ENCODE measurements around the gene MSTO1.
A peak's percentile ranks its signal among the peaks of the same experiment; 100 is the strongest.
"Not testable (repeated sequence)": the region's sequence is repeated elsewhere in the genome, so short reads cannot be mapped to it uniquely, and the experiment has no call there.

MSTO1 gene

DNA sequence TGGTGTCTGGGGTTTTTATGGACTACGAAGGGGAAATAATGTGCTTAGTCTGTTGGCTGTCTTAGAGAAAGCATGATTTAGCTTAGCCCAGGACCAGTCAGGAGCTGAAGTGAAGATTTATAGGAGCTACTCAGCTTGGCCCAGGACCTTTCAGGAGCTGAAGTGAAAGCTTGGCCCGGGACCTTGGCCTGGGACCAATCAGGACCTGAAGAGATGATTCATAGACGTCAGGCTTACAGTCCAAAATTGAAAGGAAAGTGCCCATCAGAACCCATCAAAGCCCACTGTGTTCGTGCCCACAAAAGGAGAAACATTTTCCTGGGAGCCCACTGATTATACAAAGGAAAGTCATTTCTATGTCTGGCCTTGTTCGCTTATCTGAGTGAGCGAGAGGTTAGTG lies 35.6 kb downstream of the MSTO1 start:
- ATAC-seq (no peak), DNase-seq (no peak)
- no peak overlapping the region for H3K27ac Mint-ChIP-seq
- peaks cover 6% of the 10 kb centered on the region for H3K9me3 Mint-ChIP-seq
- H3K4me1 Mint-ChIP-seq, result peaks cover 2% of the 10 kb centered on the region
- H3K4me3 Mint-ChIP-seq, result no peak overlapping the region
- no peaks in the 10 kb centered on the region for H3K27me3 Mint-ChIP-seq
- peaks cover 9% of the 10 kb centered on the region for H3K36me3 Mint-ChIP-seq (ENCODE audit: low read depth)

DNA sequence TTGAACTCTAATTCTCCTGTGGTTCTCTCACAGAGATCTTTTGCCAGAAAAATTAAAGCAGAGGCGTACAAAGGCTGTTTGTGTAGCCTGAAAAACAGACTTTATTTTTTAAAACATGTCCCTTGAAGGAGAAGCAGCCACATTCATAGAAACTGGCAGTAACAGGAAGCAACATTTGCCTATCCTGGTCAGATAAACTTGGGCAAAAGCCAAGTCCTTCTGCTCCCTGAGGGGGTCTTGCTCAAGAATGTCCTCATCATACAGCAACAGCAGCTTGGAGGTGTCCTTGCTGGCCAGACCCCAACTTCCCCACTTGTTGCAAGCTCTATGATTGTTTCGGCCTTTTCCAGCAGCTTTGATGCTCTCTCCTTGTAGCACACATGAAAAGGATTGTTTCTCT lies 36.3 kb downstream of the MSTO1 start:
- ATAC-seq (no peak), DNase-seq (no peak)
- Mint-ChIP-seq H3K27ac (no peak overlapping the region), H3K4me3 (no peak overlapping the region), H3K36me3 (ENCODE audit: low read depth) (peaks cover 9% of the 10 kb centered on the region), H3K4me1 (peaks cover 2% of the 10 kb centered on the region), H3K27me3 (no peaks in the 10 kb centered on the region), H3K9me3 (peaks cover 6% of the 10 kb centered on the region)

DNA sequence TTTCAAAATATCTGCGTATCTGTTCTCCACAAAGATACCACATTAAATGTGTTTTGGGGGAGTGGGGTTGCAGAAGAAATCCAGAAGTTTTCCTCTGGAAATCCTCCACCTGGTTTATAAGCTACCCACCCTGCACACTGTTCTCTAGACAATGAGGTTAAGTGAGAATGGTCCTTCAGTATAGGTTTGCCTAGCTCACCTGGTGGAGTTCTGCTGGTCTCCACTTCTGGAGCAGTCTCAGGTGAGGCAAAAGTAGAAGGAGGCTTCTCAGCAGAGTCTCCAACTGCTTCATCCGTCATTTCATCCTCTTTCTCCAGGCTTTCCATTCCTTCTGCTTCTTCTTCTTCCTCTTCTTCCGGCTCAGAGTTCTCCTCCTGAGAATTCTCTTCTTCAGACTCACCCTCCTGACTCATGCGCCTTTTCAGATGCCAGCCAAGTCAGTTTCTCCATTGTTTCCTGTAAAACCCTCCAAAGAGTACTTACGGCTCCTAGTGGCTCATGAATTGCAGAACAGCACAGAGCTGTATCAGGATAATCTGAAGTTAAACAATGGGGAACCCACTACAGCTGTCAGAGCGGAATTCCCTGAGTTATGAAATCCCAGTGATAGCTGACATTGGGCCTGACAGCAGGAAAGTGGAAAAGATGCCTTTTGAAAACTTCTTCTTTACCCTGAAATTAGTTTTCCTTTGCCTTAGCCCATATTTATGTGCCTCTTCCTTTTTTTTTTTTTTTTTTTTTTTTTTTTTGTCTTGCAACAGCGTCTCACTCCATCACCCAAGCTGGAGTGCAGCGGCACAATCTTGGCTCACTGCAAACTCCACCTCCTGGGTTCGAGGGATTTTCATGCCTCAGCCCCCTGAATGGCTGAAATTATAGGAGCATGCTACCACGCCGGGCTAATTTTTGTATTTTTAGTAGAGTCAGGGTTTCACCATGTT lies 38.5 kb downstream of the MSTO1 start:
- H3K27ac Mint-ChIP-seq, result no peak overlapping the region
- H3K4me3 Mint-ChIP-seq, result no peak overlapping the region
- H3K4me1 Mint-ChIP-seq, result peaks cover 2% of the 10 kb centered on the region
- H3K9me3 Mint-ChIP-seq, result no peaks in the 10 kb centered on the region
- ATAC-seq (peak; percentile 77), DNase-seq (no peak)
- H3K27me3 Mint-ChIP-seq, result no peaks in the 10 kb centered on the region
- no peaks in the 10 kb centered on the region for H3K36me3 Mint-ChIP-seq (ENCODE audit: low read depth)

DNA sequence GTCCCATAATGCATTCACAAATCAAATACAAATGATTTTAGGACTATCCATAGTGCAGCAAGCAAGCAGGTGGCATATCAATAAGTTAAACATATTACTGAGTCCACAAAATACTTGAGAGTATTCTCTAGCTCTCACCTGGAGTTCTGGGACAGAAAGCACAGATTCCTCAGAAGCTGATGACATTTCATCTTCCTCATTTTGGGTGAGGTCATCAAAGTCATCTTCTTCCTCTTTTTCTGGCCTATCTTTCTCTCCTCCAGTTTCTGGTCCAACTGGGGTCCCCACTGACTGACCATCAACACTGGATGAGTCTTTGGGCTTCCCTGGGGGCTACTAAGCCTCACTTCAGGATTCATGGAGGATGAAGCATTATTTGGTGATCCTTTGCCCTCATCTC lies 39.7 kb downstream of the MSTO1 start:
- ATAC-seq, result no peak
- H3K27ac Mint-ChIP-seq, result no peak overlapping the region
- peaks cover 2% of the 10 kb centered on the region for H3K4me1 Mint-ChIP-seq
- DNase-seq, result no peak
- H3K9me3 Mint-ChIP-seq, result no peaks in the 10 kb centered on the region
- H3K36me3 Mint-ChIP-seq (ENCODE audit: low read depth), result no peaks in the 10 kb centered on the region
- H3K27me3 Mint-ChIP-seq, result no peaks in the 10 kb centered on the region
- no peak overlapping the region for H3K4me3 Mint-ChIP-seq

DNA sequence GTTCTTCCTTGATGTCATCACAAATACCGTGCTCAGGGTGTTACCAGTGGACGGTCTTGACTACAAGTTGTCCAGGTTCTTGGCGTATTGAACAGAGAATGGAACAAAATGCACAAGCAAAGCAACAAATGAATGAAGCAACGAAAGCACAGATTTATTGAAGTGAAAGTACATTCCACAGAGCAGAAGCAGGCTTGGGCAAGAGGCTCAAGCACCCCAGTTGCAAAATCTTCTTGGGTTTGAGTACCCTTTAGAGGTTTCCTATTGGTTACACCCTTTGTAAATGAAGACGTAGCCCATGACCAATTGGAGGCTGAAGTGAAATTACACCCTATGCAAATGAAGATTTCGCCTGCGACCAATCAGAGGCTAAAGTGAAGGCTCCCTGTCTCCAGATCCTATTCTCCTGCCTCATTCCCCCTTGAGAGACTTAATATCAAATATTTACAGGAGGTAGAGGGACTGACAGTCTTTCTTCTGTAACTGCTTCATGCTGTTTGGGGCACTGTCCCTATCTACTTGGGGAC lies 40.3 kb downstream of the MSTO1 start:
- ATAC-seq, result no peak

DNA sequence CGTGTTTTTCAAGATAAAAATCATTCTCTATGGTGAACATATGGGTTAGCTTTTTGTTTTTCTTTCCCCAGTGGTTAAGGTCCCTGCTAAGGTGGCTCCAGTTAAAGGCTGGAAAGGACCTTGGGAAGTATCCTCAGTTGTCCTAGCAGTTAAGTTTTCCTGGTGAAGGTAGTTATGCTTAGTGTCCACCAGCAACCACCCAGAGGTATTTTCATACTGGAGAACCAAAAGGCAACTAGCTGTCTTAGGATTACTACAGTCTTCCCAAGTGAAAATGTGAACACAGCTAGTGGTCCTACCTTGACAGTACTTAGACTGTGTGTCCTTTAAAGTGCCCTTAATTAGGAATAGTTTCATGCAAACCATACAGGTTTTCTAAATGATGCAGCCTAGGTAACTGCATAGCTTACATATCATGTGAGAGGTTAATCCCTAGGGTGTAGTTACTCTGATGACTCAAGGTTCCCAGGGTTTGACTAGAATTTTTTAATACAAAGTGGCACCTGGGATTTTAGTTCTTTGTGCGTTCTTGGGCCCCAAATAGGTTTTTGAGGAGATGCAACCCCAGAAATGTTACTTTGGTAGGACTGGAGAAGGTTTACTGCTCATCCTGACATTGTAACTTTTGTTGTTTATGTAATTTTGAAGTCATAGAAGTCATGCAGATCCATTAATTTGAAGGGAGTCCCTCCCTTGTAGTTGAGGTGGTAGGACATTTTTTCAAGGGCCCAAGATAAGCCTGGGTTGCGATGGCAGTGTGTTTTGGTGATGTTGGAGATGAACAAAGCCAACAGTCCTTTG lies 42.0 kb downstream of the MSTO1 start:
- Mint-ChIP-seq H3K36me3 (ENCODE audit: low read depth) (no peaks in the 10 kb centered on the region), H3K27ac (no peak overlapping the region), H3K27me3 (no peaks in the 10 kb centered on the region), H3K9me3 (no peaks in the 10 kb centered on the region), H3K4me3 (no peak overlapping the region), H3K4me1 (peaks cover 2% of the 10 kb centered on the region)
- no peak for ATAC-seq
- no peak for DNase-seq

More for the DNA sequence above, 40.3 kb downstream of the MSTO1 start:
- H3K27me3 Mint-ChIP-seq, result no peaks in the 10 kb centered on the region
- H3K9me3 Mint-ChIP-seq, result no peaks in the 10 kb centered on the region
- H3K4me3 Mint-ChIP-seq, result no peak overlapping the region
- H3K36me3 Mint-ChIP-seq (ENCODE audit: low read depth), result no peaks in the 10 kb centered on the region
- no peak overlapping the region for H3K27ac Mint-ChIP-seq
- no peak for DNase-seq
- peaks cover 2% of the 10 kb centered on the region for H3K4me1 Mint-ChIP-seq

DNA sequence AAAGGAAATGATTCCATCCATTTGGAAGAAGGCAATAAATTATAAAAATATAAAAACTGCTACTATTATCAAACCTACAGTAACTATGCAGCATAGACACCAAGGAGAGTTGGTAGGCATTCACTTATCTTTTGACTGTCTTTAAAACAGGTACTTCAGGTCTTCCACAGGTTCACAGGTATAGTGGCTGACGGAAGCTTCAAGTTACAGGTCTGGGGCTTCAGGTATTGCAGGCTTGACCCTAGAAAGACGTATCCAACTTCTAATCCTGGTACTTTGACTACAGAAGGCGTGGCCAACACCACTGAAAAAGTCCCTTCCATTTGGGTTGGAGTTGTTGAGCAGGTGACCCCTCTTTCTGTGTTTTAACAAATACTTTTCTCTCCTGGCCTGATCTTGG lies 42.9 kb downstream of the MSTO1 start:
- ATAC-seq (no peak), DNase-seq (no peak)
- no peak overlapping the region for H3K4me3 Mint-ChIP-seq
- H3K27ac Mint-ChIP-seq, result no peak overlapping the region
- no peaks in the 10 kb centered on the region for H3K9me3 Mint-ChIP-seq
- H3K27me3 Mint-ChIP-seq, result no peaks in the 10 kb centered on the region
- H3K4me1 Mint-ChIP-seq, result peaks cover 2% of the 10 kb centered on the region
- H3K36me3 Mint-ChIP-seq (ENCODE audit: low read depth), result peaks cover 3% of the 10 kb centered on the region

DNA sequence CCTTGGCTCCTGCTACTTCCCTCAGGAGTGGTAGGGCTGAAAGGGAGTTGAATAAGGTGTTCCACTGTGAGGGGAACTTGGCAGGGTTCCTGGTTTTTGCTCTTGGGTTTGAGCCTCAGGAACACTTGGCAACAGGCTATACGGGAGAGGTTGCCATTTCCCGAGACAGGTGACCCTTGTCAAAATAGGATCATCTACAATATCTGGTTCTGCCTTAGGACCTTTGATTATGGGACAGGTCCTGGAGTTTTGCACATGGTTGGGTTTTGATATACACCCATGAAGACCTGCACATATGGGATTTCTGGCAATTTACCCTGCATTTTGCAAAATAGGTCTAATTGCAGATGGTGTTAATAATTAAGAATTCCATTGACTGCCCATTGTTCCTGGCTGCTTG lies 47.4 kb downstream of the MSTO1 start:
- peaks cover 37% of the 10 kb centered on the region for H3K36me3 Mint-ChIP-seq (ENCODE audit: low read depth)
- no peaks in the 10 kb centered on the region for H3K9me3 Mint-ChIP-seq
- DNase-seq (no peak), ATAC-seq (no peak)
- H3K4me1 Mint-ChIP-seq, result no peaks in the 10 kb centered on the region
- no peak overlapping the region for H3K4me3 Mint-ChIP-seq
- no peaks in the 10 kb centered on the region for H3K27me3 Mint-ChIP-seq
- no peak overlapping the region for H3K27ac Mint-ChIP-seq

DNA sequence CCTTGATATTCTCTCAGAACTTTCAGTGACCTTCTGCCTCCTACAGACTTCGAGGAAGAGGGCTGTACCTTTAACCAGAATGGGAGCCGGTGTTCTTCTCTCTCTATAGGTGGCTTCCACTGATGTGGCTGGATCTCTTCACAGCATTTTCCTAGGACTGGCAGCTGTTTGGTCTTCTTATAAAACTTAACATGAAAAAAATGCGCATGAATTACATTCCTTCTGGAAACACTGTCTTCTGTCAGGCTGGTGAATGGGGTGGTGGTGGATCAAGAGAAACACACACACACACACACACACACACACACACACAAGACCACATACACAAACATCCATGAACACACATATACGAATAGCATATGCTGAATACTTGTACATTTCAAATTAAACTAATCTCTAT lies 51.2 kb downstream of the MSTO1 start:
- H3K4me1 Mint-ChIP-seq, H3K9me3 Mint-ChIP-seq, ATAC-seq, H3K27me3 Mint-ChIP-seq, DNase-seq, H3K27ac Mint-ChIP-seq, H3K4me3 Mint-ChIP-seq: not testable (repeated sequence)
- H3K36me3 Mint-ChIP-seq (ENCODE audit: low read depth), result peaks cover 53% of the 10 kb centered on the region

Data from activated naive CD8-positive, alpha-beta T cell treated with anti-CD3 and anti-CD28 coated beads, Interleukin-2, amount 50 U/mL, for 24 hours (primary cell).